Loucy (cell line): Measurements from ENCODE around the gene SPSB4.

ENCODE experiments used
- H2AFZ ChIP-seq: fragments of 200-600 bp; sonication (generic); 2 replicates; pipeline ENCODE4 v1.6.0; 2016; ENCODE audit warnings: antibody characterized with exemption, mild to moderate bottlenecking, low read length, moderate library complexity
- H3F3A ChIP-seq: fragments of 200-600 bp; 2 replicates; pipeline ENCODE4 v1.6.0; 2016; ENCODE audit warnings: antibody characterized with exemption, low read depth, mild to moderate bottlenecking
- H3K27me3 ChIP-seq: fragments of 200-600 bp; sonication (generic); 2 replicates; pipeline ENCODE4 v1.6.1; 2014; ENCODE audit warnings: low read length, mild to moderate bottlenecking; ENCODE audit not compliant: insufficient read depth, poor library complexity, severe bottlenecking
- H3K36me3 ChIP-seq: fragments of 200-600 bp; sonication (generic); 2 replicates; pipeline ENCODE4 v1.6.1; 2016; ENCODE audit warnings: low read length; ENCODE audit not compliant: insufficient read depth
- H3K4me1 ChIP-seq: fragments of 200-600 bp; sonication (generic); 2 replicates; pipeline ENCODE4 v1.5.1; 2014; ENCODE audit warnings: low read length, mild to moderate bottlenecking; ENCODE audit not compliant: insufficient read depth, poor library complexity, severe bottlenecking
- H3K4me2 ChIP-seq: fragments of 200-600 bp; sonication (generic); 2 replicates; pipeline ENCODE4 v1.6.0; 2014; ENCODE audit warnings: antibody characterized with exemption, low read length, low read depth, mild to moderate bottlenecking; ENCODE audit not compliant: poor library complexity, severe bottlenecking
- H3K4me3 ChIP-seq: fragments of 200-600 bp; sonication (generic); 2 replicates; pipeline ENCODE4 v1.5.1; 2014; ENCODE audit warnings: low read length, mild to moderate bottlenecking, mixed read lengths; ENCODE audit not compliant: poor library complexity, severe bottlenecking
- H3K79me2 ChIP-seq: fragments of 200-600 bp; sonication (generic); 2 replicates; pipeline ENCODE4 v1.6.1; 2014; ENCODE audit warnings: low read length; ENCODE audit not compliant: insufficient read depth
- H3K9ac ChIP-seq: fragments of 200-600 bp; sonication (generic); 2 replicates; pipeline ENCODE4 v1.6.0; 2014; ENCODE audit warnings: mild to moderate bottlenecking, low read depth, low read length, moderate library complexity; ENCODE audit not compliant: poor library complexity, severe bottlenecking
- H3K9me2 ChIP-seq: fragments of 200-600 bp; sonication (generic); replicated peaks from 2 replicates; pipeline ENCODE4 v1.6.1; 2016; ENCODE audit warnings: low read depth, low read length, mixed read lengths
- H3K9me3 ChIP-seq: fragments of 200-600 bp; sonication (generic); 2 replicates; pipeline ENCODE4 v1.6.1; 2014; ENCODE audit warnings: mild to moderate bottlenecking, antibody characterized with exemption, low read length, low read depth; ENCODE audit not compliant: insufficient read depth
- H4K20me1 ChIP-seq: fragments of 200-600 bp; sonication (generic); 2 replicates; pipeline ENCODE4 v1.6.0; 2014; ENCODE audit warnings: antibody characterized with exemption, low read length, mild to moderate bottlenecking; ENCODE audit not compliant: insufficient read depth, poor library complexity, severe bottlenecking
- EZH2phosphoT487 ChIP-seq: fragments of 200-600 bp; IDR thresholded peaks from 2 replicates; pipeline ENCODE4 v1.6.1; 2018; ENCODE audit warnings: antibody characterized with exemption, mild to moderate bottlenecking, moderate library complexity, borderline replicate concordance
- TF ChIP-seq, protein P1 (sequence below): fragments of 200-600 bp; sonication (generic); conservative IDR thresholded peaks from 2 replicates; pipeline ENCODE4 v1.5.1; 2014; ENCODE audit warnings: mild to moderate bottlenecking, antibody characterized with exemption, low read length

The SPSB4 gene

DNA sequence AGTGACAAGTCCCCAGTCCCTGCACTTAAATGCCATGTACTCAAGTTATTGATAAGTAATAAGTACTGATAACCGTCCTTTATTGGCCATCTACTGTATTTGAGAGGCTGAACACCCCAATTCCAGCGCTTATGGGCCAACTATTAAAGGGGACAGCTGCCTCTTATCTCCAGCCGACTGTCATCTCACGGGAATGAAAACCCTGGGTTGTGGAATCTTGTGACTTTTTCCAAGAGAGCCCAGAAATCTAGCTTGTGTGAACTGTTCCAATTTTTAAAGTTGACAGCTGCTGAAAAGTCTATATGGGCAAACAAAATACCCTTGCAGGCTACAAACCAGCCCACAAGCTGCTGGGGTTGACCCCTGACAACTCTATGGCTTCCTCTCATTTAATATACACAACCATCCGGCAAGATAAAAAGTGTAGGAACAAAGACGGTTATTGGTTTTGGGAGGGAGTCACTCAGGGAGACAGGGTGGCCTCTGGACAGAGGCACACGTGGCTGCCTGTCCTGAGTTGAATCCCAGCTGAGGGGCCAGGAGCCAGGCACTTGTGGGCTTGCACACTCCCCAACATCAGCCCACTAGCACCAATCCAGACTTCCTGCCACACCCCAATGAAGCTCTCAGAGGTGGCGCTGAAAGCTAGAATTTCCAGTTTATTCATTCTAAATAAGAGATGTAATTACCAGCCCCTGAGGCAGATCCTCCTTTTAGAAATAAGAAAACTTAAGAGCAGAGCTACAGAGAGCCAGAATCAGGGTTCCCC is 16.2 kb downstream of the SPSB4 start:
- H3K4me3 ChIP-seq = no peak overlapping the region
- H3K9me2 ChIP-seq = no peaks in the 10 kb centered on the region
- no peaks in the 10 kb centered on the region for H3K9me3 ChIP-seq
- no peaks in the 10 kb centered on the region for H4K20me1 ChIP-seq
- no peak overlapping the region for H3K9ac ChIP-seq
- H3K4me1 ChIP-seq = peaks cover 21% of the 10 kb centered on the region
- no peaks in the 10 kb centered on the region for H3F3A ChIP-seq
- no peaks in the 10 kb centered on the region for H3K27me3 ChIP-seq
- TF ChIP-seq, protein P1, sequence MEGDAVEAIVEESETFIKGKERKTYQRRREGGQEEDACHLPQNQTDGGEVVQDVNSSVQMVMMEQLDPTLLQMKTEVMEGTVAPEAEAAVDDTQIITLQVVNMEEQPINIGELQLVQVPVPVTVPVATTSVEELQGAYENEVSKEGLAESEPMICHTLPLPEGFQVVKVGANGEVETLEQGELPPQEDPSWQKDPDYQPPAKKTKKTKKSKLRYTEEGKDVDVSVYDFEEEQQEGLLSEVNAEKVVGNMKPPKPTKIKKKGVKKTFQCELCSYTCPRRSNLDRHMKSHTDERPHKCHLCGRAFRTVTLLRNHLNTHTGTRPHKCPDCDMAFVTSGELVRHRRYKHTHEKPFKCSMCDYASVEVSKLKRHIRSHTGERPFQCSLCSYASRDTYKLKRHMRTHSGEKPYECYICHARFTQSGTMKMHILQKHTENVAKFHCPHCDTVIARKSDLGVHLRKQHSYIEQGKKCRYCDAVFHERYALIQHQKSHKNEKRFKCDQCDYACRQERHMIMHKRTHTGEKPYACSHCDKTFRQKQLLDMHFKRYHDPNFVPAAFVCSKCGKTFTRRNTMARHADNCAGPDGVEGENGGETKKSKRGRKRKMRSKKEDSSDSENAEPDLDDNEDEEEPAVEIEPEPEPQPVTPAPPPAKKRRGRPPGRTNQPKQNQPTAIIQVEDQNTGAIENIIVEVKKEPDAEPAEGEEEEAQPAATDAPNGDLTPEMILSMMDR = no peak
- TF ChIP-seq EZH2phosphoT487 = no peak
- no peak overlapping the region for H3K4me2 ChIP-seq
- no peak overlapping the region for H2AFZ ChIP-seq
- no peaks in the 10 kb centered on the region for H3K36me3 ChIP-seq
- H3K79me2 ChIP-seq = peaks cover 7% of the 10 kb centered on the region; the same call in 1 of the 2 replicates

DNA sequence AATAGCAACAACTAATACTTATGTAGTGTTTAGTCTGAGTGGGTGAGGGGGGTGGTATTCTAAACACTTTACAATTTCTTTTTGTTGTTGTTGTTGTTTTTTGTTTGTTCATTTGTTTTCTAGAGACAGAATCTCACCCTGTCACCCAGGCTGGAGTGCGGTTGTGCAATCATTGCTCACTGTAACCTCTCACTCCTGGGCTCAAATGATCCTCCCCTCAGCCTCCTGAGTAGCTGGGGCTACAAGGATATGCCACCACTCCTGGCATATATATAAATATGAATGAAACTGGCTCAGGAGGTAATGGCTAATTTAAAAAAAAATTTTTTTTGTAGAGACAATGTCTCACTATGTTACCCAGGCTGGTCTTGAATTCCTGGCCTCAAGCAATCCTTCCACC is 19.1 kb downstream of the SPSB4 start:
- H3F3A ChIP-seq = no peaks in the 10 kb centered on the region
- no peaks in the 10 kb centered on the region for H3K4me1 ChIP-seq
- no peak overlapping the region for H3K4me2 ChIP-seq
- no peaks in the 10 kb centered on the region for H4K20me1 ChIP-seq
- no peaks in the 10 kb centered on the region for H3K9me2 ChIP-seq
- no peaks in the 10 kb centered on the region for H3K27me3 ChIP-seq
- no peak overlapping the region for H3K4me3 ChIP-seq
- no peaks in the 10 kb centered on the region for H3K9me3 ChIP-seq
- H3K79me2 ChIP-seq = no peaks in the 10 kb centered on the region
- no peak for TF ChIP-seq EZH2phosphoT487
- TF ChIP-seq, protein P1 = no peak
- H2AFZ ChIP-seq = no peak overlapping the region
- no peak overlapping the region for H3K9ac ChIP-seq
- no peaks in the 10 kb centered on the region for H3K36me3 ChIP-seq

DNA sequence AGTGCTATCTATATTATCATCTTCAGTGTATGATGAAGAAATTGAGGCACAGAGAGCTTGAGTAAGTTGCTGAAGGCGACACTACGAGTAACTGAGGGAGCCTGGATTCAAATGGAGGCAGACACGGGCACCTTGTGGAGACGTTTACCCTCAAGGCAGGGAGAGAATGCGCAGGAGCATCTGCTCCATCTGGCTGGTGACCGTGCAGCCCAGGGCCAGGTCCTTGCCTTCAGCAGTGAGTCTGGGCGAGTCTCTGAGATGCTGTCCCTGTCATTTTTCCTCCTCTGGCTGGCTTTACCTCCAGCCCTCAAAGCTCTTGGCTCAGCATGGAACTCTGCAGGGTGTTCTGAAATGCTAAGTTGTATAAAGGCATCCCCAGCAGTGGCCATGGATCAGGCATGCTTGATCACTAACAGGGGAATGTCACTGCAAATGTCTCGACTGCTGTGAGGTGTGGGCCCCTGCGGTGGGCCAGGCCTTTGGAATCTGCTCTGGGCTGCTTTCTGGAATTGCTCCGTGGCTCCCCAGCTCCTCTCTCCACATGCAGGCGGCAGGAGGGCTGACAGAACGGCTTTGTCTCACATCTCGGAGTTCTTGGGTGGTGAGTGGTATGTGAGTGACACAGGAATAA is 19.7 kb downstream of the SPSB4 start:
- Histone ChIP-seq H2AFZ (no peak overlapping the region), H3K4me2 (no peak overlapping the region), H3K4me3 (no peak overlapping the region), H3K4me1 (no peaks in the 10 kb centered on the region), H3K9me2 (no peaks in the 10 kb centered on the region), H3K36me3 (no peaks in the 10 kb centered on the region), H3K9ac (no peak overlapping the region), H3K9me3 (no peaks in the 10 kb centered on the region), H3K79me2 (no peaks in the 10 kb centered on the region), H4K20me1 (no peaks in the 10 kb centered on the region), H3F3A (no peaks in the 10 kb centered on the region), H3K27me3 (no peaks in the 10 kb centered on the region)
- TF ChIP-seq, protein P1 = no peak
- no peak for TF ChIP-seq EZH2phosphoT487
